GM12878 (cell line): ENCODE results near the gene MAML2. TPM values are rescaled to one million over a fixed set of nuclear protein-coding genes. Genes with fewer than 3 reads are reported as not detected.

ENCODE experiments used
- ATAC-seq: fragments of 200-7000 bp; cut with Tn5 transposase; 3 replicates; pipeline ENCODE4 v1.9.1; 2020; ENCODE audit warnings: mild to moderate bottlenecking, moderate library complexity
- BruUV-seq: library from RNA; stranded (reverse); fragments of 400-500 nt; replicated peaks from 2 replicates; lab custom pipeline; 2021; lab: Mats Ljungman, UMichigan
- CTCF ChIA-PET: fragments of 300-600 bp; sonication (Branson Sonifier 250); formaldehyde crosslinking; extraction: SDS; loops from one replicate; lab custom pipeline; 2021; ENCODE audit warnings: inconsistent platforms; lab: Yijun Ruan, JAX
- POLR2A ChIA-PET: fragments of 350-600 bp; formaldehyde crosslinking; extraction: SDS; loops from one replicate; lab custom pipeline; 2021; ENCODE audit warnings: inconsistent platforms; lab: Charles Lee
- RAD21 ChIA-PET: fragments of 300-600 bp; sonication (Branson Sonifier 250); formaldehyde crosslinking; loops from one replicate; lab custom pipeline; 2023; ENCODE audit warnings: antibody characterized with exemption; ENCODE audit not compliant: unreplicated experiment; lab: Charles Lee
- SMC1A ChIA-PET: fragments of 300-600 bp; sonication (Branson Sonifier 250); formaldehyde crosslinking; loops from one replicate; lab custom pipeline; 2023; ENCODE audit not compliant: unreplicated experiment, uncharacterized antibody; lab: Charles Lee
- DNase-seq: peaks from one replicate; pipeline ENCODE4 v3.0.0-alpha.2; 2011; ENCODE audit warnings: low read depth, low spot score
- FAIRE-seq: peaks from 3 replicates; lab custom pipeline; 2011; peaks lifted over from hg19 to GRCh38; lab: Jason Lieb, UNC
- H2AFZ ChIP-seq: 2 replicates; pipeline ENCODE4 v1.6.0; 2011; ENCODE audit warnings: low read depth, low read length, control low read depth; ENCODE audit not compliant: control insufficient read depth
- H3K27ac ChIP-seq: 2 replicates; pipeline ENCODE4 v1.5.1; 2011; ENCODE audit warnings: control low read depth; ENCODE audit not compliant: control insufficient read depth, insufficient read depth
- H3K27me3 ChIP-seq, 2 experiments: replicated peaks in 1 of 2; 2 replicates each; pipeline versions ENCODE4 v1.6.0 to v1.6.1; 2011; ENCODE audit warnings: low read length in 1 of 2; ENCODE audit not compliant: control insufficient read depth in 2 of 2, insufficient read depth in 2 of 2
- H3K36me3 ChIP-seq, 2 experiments: 2 replicates each; pipeline ENCODE4 v1.5.1; 2011; ENCODE audit warnings: low read length in 1 of 2; ENCODE audit not compliant: control insufficient read depth in 2 of 2, insufficient read depth in 2 of 2
- H3K4me1 ChIP-seq: 2 replicates; pipeline ENCODE4 v1.6.1; 2011; ENCODE audit warnings: mild to moderate bottlenecking, low read length, moderate library complexity, mixed read lengths; ENCODE audit not compliant: control insufficient read depth, insufficient read depth
- H3K4me2 ChIP-seq: 2 replicates; pipeline ENCODE4 v1.6.0; 2011; ENCODE audit warnings: control low read depth; ENCODE audit not compliant: control insufficient read depth, insufficient read depth
- H3K4me3 ChIP-seq: fragments of 200-600 bp; sonication (generic); 2 replicates; pipeline ENCODE4 v1.5.1; 2016
- H3K79me2 ChIP-seq: 2 replicates; pipeline ENCODE4 v1.6.0; 2011; ENCODE audit warnings: low read length; ENCODE audit not compliant: control insufficient read depth, insufficient read depth
- H3K9ac ChIP-seq: 2 replicates; pipeline ENCODE4 v1.8.0; 2011; ENCODE audit warnings: low read length, control low read depth, mixed read lengths; ENCODE audit not compliant: control insufficient read depth, insufficient read depth
- H3K9me3 ChIP-seq: replicated peaks from 3 replicates; pipeline ENCODE4 v1.5.1; 2011; ENCODE audit warnings: mild to moderate bottlenecking, low read length; ENCODE audit not compliant: control insufficient read depth, insufficient read depth
- H4K20me1 ChIP-seq: 2 replicates; pipeline ENCODE4 v1.6.0; 2011; ENCODE audit not compliant: control insufficient read depth, insufficient read depth
- CEBPZ ChIP-seq: fragments of 150-350 bp; IDR thresholded peaks from 2 replicates; pipeline ENCODE4 v1.6.1; 2016; ENCODE audit warnings: low read depth, low read length
- CHD1 ChIP-seq: IDR thresholded peaks from 2 replicates; pipeline ENCODE4 v1.6.1; 2012; ENCODE audit warnings: low read depth, low read length, improper control_type of control experiment
- EGR1 ChIP-seq, 2 experiments: IDR thresholded peaks; 1 replicate in 1 of 2; 2 replicates in 1 of 2; pipeline ENCODE4 v1.6.1; 2011 to 2012; ENCODE audit warnings: low read depth in 2 of 2, low read length in 2 of 2, borderline replicate concordance in 1 of 2, mild to moderate bottlenecking in 1 of 2, moderate library complexity in 1 of 2
- GATAD2B ChIP-seq: fragments of 450-650 bp; conservative IDR thresholded peaks from 2 replicates; pipeline ENCODE4 v1.6.1; 2017; ENCODE audit warnings: low read depth, mild to moderate bottlenecking, moderate library complexity
- MYB ChIP-seq: fragments of 150-350 bp; IDR thresholded peaks from 2 replicates; pipeline ENCODE4 v1.6.1; 2014; ENCODE audit warnings: mild to moderate bottlenecking, low read depth, low read length, borderline replicate concordance
- NR2C2 ChIP-seq: IDR thresholded peaks from 2 replicates; pipeline ENCODE4 v1.6.1; 2011; ENCODE audit warnings: borderline replicate concordance, low read depth; ENCODE audit not compliant: control insufficient read depth, insufficient read length
- PAX5 ChIP-seq: IDR thresholded peaks from 2 replicates; pipeline ENCODE4 v1.6.1; 2011; ENCODE audit warnings: low read depth, low read length, borderline replicate concordance
- WGBS: methylation state at CpG from one replicate; pipeline ENCODE4 v1.1.6; 2016; ENCODE audit warnings: low lambda C conversion rate; ENCODE audit not compliant: insufficient replicate concordance, insufficient coverage; ENCODE audit errors: missing lambda C conversion rate; 5-methylcytosine and 5-hydroxymethylcytosine counted together
- in situ Hi-C: fragments of 300-500 bp; cut with MboI; formaldehyde crosslinking; loops from 9 replicates; pipeline ENCODE4 v1.14.3; 2018; ENCODE audit warnings: mixed read lengths
- intact Hi-C: fragments of 100-400 bp; cut with micrococcal nuclease; formaldehyde crosslinking; loops from one replicate; pipeline ENCODE4 v1.14.2; 2022; ENCODE audit not compliant: unreplicated experiment
- polyA plus RNA-seq, 11 experiments: library from polyadenylated mRNA; depleted of rRNA in 4 of 11; unstranded in 6 of 11; stranded (reverse) in 5 of 11; fragments of >200 nt; fragmentation: Nextera tagmentation in 4 of 11; fragmentation: Illumina TruSeq in 1 of 11; extraction: Ambion mirVana in 4 of 11; extraction: Trizol in 1 of 11; gene quantifications; 1 replicate in 1 of 11; 2 replicates in 10 of 11; pipeline versions ENCODE4 v1.2.1 to v1.2.3, GENCODE V29; 2011 to 2016; ENCODE audit warnings: inconsistent platforms in 2 of 11, missing spikeins in 2 of 11, low read depth in 1 of 11
- total RNA-seq, 4 experiments: library from RNA; depleted of rRNA in 3 of 4; stranded (reverse); fragments of >200 nt in 3 of 4; fragmentation: Illumina TruSeq in 1 of 4; extraction: Trizol in 1 of 4; gene quantifications; 2 replicates each; pipeline versions ENCODE4 v1.2.1 to v1.2.3, GENCODE V29; 2013 to 2021

MAML2 gene
- total and polyA plus RNA-seq, 10 of the 15 experiments (the other 5 are each of a cell fraction or from before 2014, with no cell fraction given) = 2.5 to 15.1 (median 12.0) TPM

- Histone ChIP-seq H3K9me3 (no peaks in the 10 kb centered on the region), H3K4me2 (no peak overlapping the region), H2AFZ (no peak overlapping the region), H3K36me3 (peaks cover 2 to 5% of the 10 kb centered on the region in 2 experiments; a peak in 3 of 4 replicates), H3K4me1 (no peaks in the 10 kb centered on the region), H3K79me2 (no peaks in the 10 kb centered on the region), H3K9ac (no peak overlapping the region), H3K27ac (no peak overlapping the region), H4K20me1 (no peaks in the 10 kb centered on the region), H3K27me3 (no peaks in the 10 kb centered on the region), H3K4me3 (no peak overlapping the region)
- intact Hi-C loops (no loop called here), in situ Hi-C loops (no loop called here)
- DNase-seq (no peak), FAIRE-seq (no peak), ATAC-seq (no peak)
- BruUV-seq = no TSS peak
- ChIA-PET CTCF (interaction anchor here (0.6 to 2.7 kb wide), 2 partner anchors 358 to 409 kb away, joined by 3 to 8 read pairs; partner anchors contain the start of gene MAML2), RAD21 (no interaction called here), POLR2A (no interaction called here), SMC1A (interaction anchor here (0.8 kb wide), 1 partner anchor 11 kb away, joined by 3 read pairs; no protein-coding TSS in a partner anchor)
- TF ChIP-seq PAX5 (no peak), MYB (no peak), EGR1 (IDR thresholded peaks at IDR 0.05; ENCODE audit: borderline replicate concordance in 1 of 2, low read depth in 2 of 2, low read length in 2 of 2) (no peak), CHD1 (no peak), GATAD2B (no peak), CEBPZ (no peak), NR2C2 (no peak)
- 93% methylated on average over 1 of the region's 1 CpG for WGBS
These were observed 357.7 kb downstream of the MAML2 start for GRCh38 chr11:95985174-95985808.
